Measurements from ENCODE around the gene CAMTA1. TPM values are rescaled to one million over a fixed set of nuclear protein-coding genes. Genes with fewer than 3 reads are reported as not detected.

The CAMTA1 gene
- total RNA-seq, 1 experiment from 2014 or later = 69.5 TPM

- no peaks in the 10 kb centered on the region for H4K20me1 ChIP-seq (ENCODE audit: insufficient read depth)
- H3K79me2 ChIP-seq (ENCODE audit: insufficient read depth, low read length) = no peaks in the 10 kb centered on the region
- no peaks in the 10 kb centered on the region for H3K9me3 ChIP-seq (ENCODE audit: control insufficient read depth in 1 of 2, insufficient read depth in 1 of 2, low read depth in 1 of 2, low read length in 2 of 2)
- no peaks in the 10 kb centered on the region for H3K36me3 ChIP-seq (ENCODE audit: control insufficient read depth in 1 of 2, insufficient read depth in 2 of 2, low read length in 2 of 2)
- H2AFZ ChIP-seq (ENCODE audit: low read depth, low read length, poor library complexity, severe bottlenecking) = no peak overlapping the region
- H3K9ac ChIP-seq (ENCODE audit: low read length) = no peak overlapping the region
- DNase-seq (ENCODE audit: low read depth, low spot score) (no peak), ATAC-seq (no peak)
- no peak overlapping the region for H3K27ac ChIP-seq (ENCODE audit: low read depth, low read length)
- ChIA-PET RAD21 (ENCODE audit: low non-redundant PET in 1 of 2, low total read pairs in 2 of 2, uncharacterized antibody in 2 of 2, unreplicated experiment in 2 of 2) (no interaction called here), CTCF (no interaction called here), POLR2A (no interaction called here)
- intact Hi-C loops (cut with micrococcal nuclease) = no loop called here
- no peak overlapping the region for H3K4me2 ChIP-seq (ENCODE audit: low read length)
- H3K4me1 ChIP-seq (ENCODE audit: control insufficient read depth in 1 of 2, insufficient read depth in 2 of 2, low read length in 2 of 2) = peaks cover 8 to 11% of the 10 kb centered on the region in 2 experiments; a peak in 2 of 4 replicates
- no TSS peak for BruUV-seq (replicated peaks)
- H3K4me3 ChIP-seq (replicated peaks in 1 of 2; ENCODE audit: low read depth in 1 of 2, low read length in 2 of 2) = no peak overlapping the region
- no peaks in the 10 kb centered on the region for H3K9me2 ChIP-seq (ENCODE audit: insufficient read depth)
- no peaks in the 10 kb centered on the region for H3K27me3 ChIP-seq (ENCODE audit: insufficient read depth, low read length)
- TF ChIP-seq JUND (IDR thresholded peaks at IDR 0.05) = no peak
- TF ChIP-seq ELF1 (IDR thresholded peaks at IDR 0.05; ENCODE audit: borderline replicate concordance, low read depth) = no peak
- no peak for TF ChIP-seq SP1 (IDR thresholded peaks at IDR 0.05; ENCODE audit: low read depth)
- TF ChIP-seq TCF7L2 (IDR thresholded peaks at IDR 0.05; ENCODE audit: borderline replicate concordance, extremely low read depth, insufficient read depth, insufficient read length) = no peak
- no peak for TF ChIP-seq CEBPB (IDR thresholded peaks at IDR 0.05; ENCODE audit: low read depth)
- TF ChIP-seq RAD21 (IDR thresholded peaks at IDR 0.05; ENCODE audit: low read depth) = no peak
- no peak for TF ChIP-seq EGR1 (IDR thresholded peaks at IDR 0.05; ENCODE audit: low read depth)
- no peak for TF ChIP-seq EZH2 (IDR thresholded peaks at IDR 0.05)
- TF ChIP-seq ZNF274 (IDR thresholded peaks at IDR 0.05; ENCODE audit: low read depth, low read length) = no peak
- no peak for TF ChIP-seq ATF3 (IDR thresholded peaks at IDR 0.05)
- TF ChIP-seq REST (IDR thresholded peaks at IDR 0.05; ENCODE audit: low read depth) = no peak
These were observed 600.4 kb downstream of the CAMTA1 start for GRCh38 chr1:7385471-7386225.

Measured in HCT116 (cell line).